ENCODE measurements around the gene PIGS. TPM values are rescaled to one million over a fixed set of nuclear protein-coding genes. Genes with fewer than 3 reads are reported as not detected.

The PIGS gene
- total and polyA plus RNA-seq, 9 of the 15 experiments (the other 6 are each of a cell fraction or from before 2014, with no cell fraction given) = 47.5 to 138 (median 57.6) TPM

- intact Hi-C loops (cut with micrococcal nuclease) = no loop called here
- no peaks in the 10 kb centered on the region for H3K9me1 ChIP-seq (ENCODE audit: control insufficient read depth, insufficient read depth, low read length)
- TF ChIP-seq, protein P1, sequence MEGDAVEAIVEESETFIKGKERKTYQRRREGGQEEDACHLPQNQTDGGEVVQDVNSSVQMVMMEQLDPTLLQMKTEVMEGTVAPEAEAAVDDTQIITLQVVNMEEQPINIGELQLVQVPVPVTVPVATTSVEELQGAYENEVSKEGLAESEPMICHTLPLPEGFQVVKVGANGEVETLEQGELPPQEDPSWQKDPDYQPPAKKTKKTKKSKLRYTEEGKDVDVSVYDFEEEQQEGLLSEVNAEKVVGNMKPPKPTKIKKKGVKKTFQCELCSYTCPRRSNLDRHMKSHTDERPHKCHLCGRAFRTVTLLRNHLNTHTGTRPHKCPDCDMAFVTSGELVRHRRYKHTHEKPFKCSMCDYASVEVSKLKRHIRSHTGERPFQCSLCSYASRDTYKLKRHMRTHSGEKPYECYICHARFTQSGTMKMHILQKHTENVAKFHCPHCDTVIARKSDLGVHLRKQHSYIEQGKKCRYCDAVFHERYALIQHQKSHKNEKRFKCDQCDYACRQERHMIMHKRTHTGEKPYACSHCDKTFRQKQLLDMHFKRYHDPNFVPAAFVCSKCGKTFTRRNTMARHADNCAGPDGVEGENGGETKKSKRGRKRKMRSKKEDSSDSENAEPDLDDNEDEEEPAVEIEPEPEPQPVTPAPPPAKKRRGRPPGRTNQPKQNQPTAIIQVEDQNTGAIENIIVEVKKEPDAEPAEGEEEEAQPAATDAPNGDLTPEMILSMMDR (IDR thresholded peaks at IDR 0.05 in 2 of 3, conservative IDR thresholded peaks at IDR 0.05 in 1 of 3; ENCODE audit: insufficient read depth in 2 of 3, low read depth in 1 of 3, low read length in 3 of 3) = 0 out of 6 replicates have a peak, but pooled peaks of 1 of the 3 experiments have one; percentile 1
- TF ChIP-seq NCOA1 (IDR thresholded peaks at IDR 0.05; ENCODE audit: low read depth) (no peak), HOXB6 (CRISPR knock-in tag; IDR thresholded peaks at IDR 0.05; ENCODE audit: borderline replicate concordance) (no peak), SRSF9 (IDR thresholded peaks at IDR 0.05; ENCODE audit: borderline replicate concordance, low read depth, low read length) (no peak)
- H3K4me1 ChIP-seq (replicated peaks in 1 of 2; ENCODE audit: control insufficient read depth in 2 of 2, insufficient read depth in 2 of 2, low read length in 2 of 2) = peaks cover 29 to 50% of the 10 kb centered on the region in 2 experiments; a peak in 4 of 5 replicates
- no peaks in the 10 kb centered on the region for H3K79me2 ChIP-seq (ENCODE audit: control insufficient read depth, insufficient read depth, low read length)
- no peak for DNase-seq (ENCODE audit: extremely low read depth in 1 of 4, low spot score in 3 of 4)
- peaks cover 5 to 10% of the 10 kb centered on the region in 2 experiments; a peak in 2 of 5 replicates for H3K27me3 ChIP-seq (ENCODE audit: control insufficient read depth in 2 of 2, insufficient read depth in 2 of 2, low read length in 2 of 2)
- BruUV-seq (replicated peaks) = no TSS peak
- ChIA-PET POLR2A (interaction anchor here (1.2 to 1.3 kb wide), 2 partner anchors 8 to 18 kb away, joined by 3 to 5 read pairs; no protein-coding TSS in a partner anchor), CTCF (ENCODE audit: low intra/inter-chr PET ratio) (no interaction called here)
- no peaks in the 10 kb centered on the region for H3K36me3 ChIP-seq (ENCODE audit: control insufficient read depth, insufficient read depth, low read length)
- peak overlapping the region; percentile 27 for H3K4me2 ChIP-seq (ENCODE audit: insufficient read depth, low read length)
- H4K20me1 ChIP-seq (replicated peaks; ENCODE audit: control insufficient read depth, insufficient read depth, low read length) = no peaks in the 10 kb centered on the region
- 0% methylated on average over 2 of the region's 2 CpGs for WGBS (ENCODE audit: insufficient coverage, low coverage, missing lambda C conversion rate)
- no peak overlapping the region for H2AFZ ChIP-seq (ENCODE audit: low read depth, low read length)
- ATAC-seq = no peak
- H3K9ac ChIP-seq (ENCODE audit: insufficient read depth in 1 of 2, low read depth in 2 of 2, low read length in 2 of 2) = no peak overlapping the region
- H3K9me3 ChIP-seq (replicated peaks; ENCODE audit: control insufficient read depth, insufficient read depth, low read depth, low read length) = peaks cover 8% of the 10 kb centered on the region
- in situ Hi-C loops (cut with MboI) = no loop called here
- no peak overlapping the region for H3K4me3 ChIP-seq
- H3K27ac ChIP-seq (ENCODE audit: extremely low read depth, low read depth, low read length) = no peak overlapping the region; the same call in 2 of the 3 replicates
- no peak for FAIRE-seq
These were observed 43.5 kb downstream of the PIGS start for GRCh38 chr17:28527859-28528258.
